Measurements from ENCODE around the gene GATA6.

GATA6 gene

DNA sequence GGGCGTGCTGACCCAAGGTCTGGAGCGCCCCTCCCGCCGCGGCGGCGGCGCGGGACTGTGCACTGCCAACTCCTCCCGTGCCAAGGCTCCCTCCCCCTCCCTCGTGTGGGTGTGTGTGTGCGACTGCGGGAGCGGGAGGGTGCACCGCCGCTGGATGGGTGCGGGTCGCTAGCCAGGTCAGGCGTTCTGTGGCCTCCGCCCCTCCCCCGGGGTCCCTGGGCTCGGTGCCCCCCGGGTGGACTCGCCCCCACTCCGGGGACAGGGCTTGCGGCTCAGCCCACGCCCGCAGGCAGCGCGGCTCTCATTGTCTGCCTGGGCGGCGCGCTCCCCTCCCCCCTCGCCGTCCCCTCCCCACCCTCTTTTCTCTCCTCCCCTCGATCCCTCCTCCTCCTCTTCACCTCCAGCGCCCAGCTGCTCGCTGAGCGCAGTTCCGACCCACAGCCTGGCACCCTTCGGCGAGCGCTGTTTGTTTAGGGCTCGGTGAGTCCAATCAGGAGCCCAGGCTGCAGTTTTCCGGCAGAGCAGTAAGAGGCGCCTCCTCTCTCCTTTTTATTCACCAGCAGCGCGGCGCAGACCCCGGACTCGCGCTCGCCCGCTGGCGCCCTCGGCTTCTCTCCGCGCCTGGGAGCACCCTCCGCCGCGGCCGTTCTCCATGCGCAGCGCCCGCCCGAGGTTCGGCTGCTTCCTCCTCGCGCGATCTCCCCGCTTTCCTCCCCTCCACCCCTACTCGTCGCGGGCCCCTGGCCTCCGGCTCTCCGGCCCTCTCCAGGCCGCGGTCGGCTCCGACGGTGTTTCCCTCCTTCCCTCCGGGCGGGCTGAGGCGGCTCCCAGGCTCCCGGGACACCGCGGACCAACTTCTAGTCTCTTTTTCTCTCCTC, at the start of gene GATA6:
Gene GATA6 (plus strand): TSS at position 579 of the 878 bp plus-strand sequence. CDS start 1,556 bp downstream, outside the sequence.
- DNase-seq, result peak; percentile 89

DNA sequence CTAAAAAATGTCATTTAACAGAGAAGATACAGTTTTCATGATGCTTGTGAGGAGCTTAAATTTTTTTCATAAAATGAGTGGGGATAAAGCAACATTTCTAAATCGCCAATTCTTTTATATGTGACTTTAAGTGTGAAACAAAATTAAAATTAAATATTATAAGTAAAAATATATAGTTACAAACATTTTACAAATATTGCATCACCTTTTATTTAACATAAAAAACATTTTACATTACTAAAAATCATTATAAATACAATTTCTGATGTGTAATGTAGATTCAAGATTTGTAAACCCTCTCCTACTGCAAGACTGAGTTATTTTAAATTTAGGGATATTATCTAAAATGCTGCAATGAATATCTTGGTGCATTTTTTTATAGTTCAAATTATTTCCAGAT, 44.4 kb upstream of the GATA6 start:
- DNase-seq, result no peak

DNA sequence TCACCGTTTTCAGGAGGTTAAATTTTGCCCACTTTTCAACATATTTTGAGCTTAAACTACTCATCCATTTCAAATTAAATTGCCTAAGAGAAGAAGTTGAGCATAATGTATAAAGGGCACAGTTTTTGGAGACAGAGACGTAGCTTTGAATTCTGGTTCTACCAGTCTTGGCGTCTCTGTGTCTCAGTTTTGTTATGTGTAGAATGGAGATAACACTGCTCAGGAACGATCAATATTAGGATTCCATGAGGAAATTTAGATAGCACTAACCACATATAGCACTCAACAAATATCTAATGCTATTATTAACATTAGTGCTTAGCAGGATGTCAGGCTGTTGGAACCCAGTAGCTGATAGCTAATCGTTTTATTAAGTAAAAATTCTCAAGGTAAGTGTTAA, 40.4 kb upstream of the GATA6 start:
- no peak for DNase-seq

DNA sequence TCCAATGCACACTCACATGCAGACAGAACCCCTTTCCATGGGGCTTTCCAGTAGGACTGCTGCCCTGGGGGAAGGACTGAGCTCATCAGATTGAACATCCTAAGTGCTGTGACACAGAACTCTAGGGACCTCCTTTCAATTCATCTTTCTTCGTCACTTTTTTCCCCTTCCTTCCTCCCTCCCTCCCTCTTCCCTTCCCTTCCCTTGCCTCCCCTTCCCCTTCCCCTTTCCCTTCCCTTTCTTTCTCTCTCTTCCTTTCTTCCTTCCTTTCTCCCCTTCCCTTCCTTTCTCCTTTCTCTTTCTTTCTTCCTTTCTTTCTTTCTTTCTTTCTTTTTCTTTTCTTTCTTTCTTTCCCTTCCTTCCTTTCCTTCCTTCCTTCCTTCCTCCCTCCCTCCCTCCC, 39.6 kb upstream of the GATA6 start:
- DNase-seq, result no peak

DNA sequence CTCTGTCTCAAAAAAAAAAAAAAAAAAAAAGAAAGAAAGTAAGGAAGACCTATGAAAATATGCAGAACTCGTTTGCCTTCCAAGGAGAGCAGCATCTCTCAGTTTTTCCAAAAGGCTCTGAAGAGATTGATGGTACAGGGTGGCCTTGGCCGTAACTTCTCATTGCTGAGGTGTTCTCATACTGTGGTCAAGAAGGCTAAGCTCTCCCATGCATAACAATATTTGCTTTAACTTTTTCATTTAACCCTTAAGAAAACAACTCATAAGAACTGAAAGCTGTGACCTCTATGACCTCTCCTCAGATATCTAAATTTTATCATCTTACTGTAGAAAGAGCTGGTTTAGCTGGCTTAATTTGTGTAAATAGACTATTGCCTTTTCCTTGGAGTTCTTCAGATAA, 37.1 kb upstream of the GATA6 start:
- no peak for DNase-seq

DNA sequence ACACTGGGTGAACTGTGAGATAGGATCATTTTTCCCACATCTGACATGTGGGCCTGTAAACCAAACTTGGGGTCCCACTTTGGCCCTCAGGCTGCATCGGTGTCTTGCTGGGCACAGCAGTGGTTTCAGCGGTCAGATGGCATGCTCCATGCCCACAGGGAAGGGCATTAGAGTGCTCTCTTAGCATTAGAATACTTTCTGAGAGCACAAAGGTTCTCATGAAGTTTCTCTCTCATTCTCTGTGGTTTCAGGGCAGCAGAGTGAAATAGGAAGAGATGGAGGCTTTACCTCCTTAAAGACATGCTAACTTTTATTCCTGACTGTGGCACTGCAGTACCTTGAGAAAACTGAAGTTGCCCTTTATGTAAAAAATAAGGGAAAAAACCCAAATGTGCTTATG, 36.6 kb upstream of the GATA6 start:
- DNase-seq, result no peak

DNA sequence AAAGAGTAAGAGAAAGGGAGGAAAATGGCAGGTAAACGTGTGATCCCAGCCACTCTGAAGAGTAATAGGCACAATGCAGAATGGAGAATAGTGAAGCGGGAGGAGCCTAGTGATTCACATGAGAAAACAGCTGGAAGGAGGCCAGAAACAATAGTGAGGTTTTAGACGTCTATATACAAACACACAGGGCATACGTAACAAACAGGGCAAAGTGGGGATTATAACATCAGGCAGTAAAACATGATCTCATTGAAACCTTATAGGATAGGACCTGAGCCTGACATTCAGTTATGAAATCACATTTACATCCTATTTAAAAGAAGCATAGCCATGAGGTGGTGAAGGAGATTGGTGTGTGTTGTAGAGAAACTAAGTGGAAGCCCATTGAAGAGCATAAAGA, 33.0 kb upstream of the GATA6 start:
- DNase-seq, result peak; percentile 1

DNA sequence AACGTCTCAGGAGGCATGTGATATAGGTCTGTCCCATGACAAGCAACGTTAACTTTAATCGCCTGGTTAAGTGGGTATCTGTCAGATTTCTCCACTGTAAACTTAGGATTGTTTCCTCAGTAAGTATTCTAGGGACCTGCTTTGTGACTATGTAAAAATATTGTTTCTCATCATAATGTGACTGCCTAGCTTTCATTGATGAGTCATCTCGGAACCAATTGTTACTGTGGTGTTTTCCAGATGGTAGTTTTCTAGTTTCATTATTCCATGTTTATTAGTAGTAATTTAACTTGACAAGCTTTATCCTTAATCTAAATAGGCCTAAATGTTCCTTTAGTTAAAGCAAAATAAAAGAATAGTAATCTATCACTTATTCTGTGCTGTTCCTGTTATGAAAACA, 28.2 kb upstream of the GATA6 start:
- DNase-seq, result no peak

DNA sequence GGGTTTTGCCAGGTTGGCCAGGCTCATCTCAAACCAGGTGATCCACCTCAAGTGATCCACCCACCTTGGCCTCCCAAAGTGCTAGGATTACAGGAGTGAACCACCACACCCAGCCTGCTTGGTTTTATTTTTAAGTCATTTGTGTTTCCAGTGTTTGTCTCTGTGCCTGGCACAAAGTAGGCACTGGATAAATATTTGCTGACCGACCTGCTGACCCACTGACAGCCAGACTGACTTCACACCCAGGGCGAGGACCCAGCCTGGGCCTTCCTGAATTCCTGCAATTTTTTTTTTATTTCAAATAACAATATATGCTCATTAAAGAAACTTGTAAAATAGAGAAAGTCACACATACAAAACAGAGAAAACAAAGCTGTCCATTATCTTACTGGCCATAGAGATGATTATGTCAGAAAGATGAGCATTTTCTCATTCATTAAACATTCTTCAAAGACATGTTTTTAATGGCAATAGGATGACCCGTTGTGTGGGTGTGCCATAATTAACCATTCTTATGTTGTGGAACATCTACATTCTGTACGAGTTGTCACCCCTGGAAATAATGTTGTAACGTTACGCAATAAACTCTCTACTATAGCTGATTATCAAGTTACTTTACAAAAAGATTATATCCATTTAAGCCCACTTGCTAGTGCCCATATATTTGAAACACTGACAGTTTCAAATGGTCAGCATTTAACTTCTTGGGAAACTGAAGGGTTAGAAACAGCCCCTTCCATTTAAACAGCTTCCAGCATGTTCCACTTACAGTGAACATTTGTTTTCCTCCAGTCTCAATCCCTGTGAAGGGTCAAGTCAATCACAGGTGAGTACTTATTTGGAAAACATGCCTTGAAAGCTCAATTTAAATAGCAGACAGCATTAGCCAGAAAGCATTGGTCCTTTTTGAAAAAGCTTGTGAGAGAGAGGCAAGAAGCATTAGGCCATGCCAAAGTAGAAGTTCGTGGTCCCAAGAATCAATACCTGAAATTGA, 25.7 kb upstream of the GATA6 start:
- DNase-seq, result no peak

DNA sequence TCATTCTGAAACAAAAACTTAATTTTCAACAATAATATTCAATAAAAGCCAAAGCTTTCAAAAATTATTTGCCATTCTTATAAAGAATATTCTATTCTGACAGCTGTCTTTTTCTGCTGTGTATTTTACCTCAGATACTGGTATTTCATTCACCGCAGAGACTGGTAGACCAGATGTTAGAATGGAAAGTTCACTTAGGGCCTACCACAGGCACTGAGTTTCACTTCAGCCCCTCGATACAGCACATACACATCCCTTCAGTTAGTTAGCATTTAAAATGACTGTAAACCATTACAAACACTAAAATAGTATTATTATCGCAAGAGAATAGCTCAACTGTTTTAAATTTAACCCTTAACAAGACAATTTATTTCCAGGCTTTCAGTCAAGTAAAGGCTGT, 24.2 kb upstream of the GATA6 start:
- DNase-seq, result no peak

DNA sequence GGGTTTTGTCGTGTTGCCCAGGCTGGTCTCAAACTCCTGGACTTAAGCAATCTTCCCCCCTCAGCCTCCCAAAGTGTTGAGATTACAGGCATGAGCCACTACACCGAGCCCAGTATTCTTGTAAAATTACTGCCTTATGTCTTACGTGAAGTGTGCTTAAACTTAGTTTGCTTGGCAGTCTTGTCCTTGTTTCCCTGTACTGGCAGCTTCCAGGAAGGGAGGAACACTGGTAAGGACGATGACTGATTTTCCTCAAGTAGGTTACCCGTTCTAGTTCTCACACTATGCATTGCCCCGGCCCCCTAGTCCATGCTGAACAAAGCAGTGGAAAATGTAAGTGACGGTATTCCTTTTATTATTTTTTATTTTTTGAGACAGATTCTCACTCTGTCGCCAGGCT, 19.7 kb upstream of the GATA6 start:
- DNase-seq, result no peak

DNA sequence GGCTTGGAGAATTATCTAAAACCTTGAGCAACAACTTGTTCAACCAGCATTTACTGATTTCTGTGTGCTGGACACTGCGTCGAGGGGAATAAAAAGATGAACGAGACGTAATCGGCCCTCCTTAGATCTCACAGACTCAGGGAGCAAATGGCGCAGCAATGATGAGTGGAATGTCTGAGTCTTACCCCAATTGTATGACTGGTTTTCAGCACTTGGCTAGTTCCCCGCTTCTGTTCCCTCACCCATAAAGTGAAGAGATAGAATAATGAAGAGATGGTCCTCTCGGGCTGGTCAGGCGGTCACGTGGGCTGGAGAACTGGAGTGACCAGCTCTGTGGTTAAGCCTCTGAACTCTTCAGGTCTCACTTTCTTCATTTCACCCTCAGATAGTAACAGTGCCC, 17.3 kb upstream of the GATA6 start:
- DNase-seq, result no peak

DNA sequence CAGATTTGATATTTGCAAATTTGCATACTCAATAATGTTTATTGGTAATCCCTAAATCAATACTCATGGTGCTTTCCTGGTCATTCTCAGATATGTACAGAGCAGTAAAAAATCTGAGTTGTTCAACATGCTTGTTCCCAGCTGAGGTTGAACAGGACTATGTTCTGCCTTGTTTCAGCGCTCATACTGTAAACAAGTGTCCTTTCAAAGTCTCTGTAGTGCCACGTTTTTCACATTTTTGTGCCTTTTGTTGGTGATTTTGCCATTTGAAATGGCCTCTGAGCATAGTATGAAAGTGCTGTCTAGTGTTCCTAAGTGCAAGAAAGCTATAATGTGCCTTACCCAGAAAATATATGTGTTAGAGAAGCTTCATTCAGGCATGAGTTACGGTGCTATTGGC, 16.0 kb upstream of the GATA6 start:
- no peak for DNase-seq

DNA sequence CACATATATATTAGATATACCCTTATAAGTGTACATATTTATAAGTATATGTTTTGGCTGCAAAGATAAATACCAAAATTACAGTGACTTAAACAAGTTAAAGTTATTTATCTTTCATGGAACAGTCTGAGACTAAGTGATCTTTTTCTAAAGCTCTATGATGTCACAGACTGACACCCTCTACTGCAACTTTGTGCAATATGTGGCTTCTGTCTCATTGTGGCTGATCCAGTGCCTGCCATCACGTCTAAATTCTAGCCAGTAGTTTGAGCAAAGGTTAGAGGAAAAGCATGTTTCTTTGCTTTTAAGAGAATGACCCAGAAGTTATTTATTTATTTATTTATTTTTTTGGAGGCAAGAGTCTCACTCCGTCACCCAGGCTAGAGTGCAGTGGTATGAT, 13.8 kb upstream of the GATA6 start:
- no peak for DNase-seq

DNA sequence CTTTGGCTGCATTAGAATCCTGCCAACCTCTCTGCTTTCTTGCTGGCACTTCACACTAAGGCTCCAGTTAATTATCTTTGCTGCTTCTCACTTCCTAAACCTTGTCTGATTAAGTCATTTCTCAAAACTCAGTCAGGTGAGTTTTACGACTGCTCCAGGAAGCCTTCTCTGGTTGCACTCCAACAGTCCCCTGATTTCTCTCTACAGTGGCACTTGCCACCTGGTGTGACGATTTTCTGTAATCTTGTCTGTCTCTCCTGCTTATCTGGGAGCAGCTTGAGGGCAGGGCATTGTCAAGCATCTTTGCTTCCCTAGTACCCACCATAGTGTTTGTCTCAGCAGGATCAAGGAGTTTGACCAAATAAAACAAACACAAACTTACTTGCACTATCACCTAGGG, 10.4 kb upstream of the GATA6 start:
- DNase-seq, result no peak

DNA sequence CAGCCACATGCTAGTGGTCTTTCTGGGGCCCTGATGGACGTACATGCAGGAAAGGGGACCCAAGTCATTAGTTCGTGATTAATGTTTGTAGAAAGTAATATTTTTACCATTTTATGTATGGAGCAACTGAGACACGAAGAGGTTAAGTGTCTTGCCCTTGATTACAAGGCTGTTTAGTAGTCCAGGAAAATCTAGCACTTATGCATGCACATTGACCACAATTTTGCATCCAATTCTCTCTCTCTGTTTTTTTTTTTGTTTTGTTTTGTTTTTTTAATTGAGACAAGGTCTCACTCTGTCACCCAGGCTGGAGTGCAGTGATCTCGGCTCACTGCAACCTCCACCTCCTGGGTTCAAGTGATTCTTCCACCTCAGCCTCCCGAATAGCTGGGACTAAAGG, 8.3 kb upstream of the GATA6 start:
- no peak for DNase-seq

DNA sequence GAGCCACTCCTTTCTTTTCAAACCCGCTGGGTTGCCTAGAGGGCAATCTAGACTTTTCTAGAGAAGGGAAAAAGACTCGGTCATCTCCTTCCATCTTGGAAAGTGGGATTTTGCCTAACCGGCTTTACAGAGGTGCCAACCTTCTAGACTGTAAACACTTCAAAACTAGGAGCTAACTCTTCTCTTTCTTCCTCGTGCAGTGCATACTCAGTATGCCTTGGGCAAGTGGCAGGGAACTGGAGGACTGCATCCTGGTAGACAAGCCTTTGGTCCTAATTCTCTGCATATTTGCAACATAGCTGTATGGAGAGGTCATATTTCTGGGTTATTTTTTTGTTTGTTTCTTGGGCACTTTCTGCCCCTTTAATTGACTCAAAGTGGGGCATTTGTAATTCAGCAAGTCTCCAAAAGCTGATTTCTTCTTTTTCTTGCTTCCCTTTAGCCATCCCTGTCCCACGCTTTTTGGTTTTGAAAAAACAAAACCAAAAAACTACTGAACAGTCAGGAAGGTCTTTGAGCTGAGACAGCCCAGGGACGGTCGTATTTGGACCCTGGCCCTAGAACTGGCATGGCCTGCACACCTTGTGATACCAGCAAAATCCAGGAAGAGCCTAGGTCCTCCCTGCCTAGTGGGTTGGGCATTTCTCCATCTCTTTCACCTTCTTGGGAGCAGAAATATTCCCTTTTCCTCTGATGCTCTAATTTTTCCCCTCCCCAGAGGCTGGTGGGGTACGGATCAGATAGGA, 5.8 kb upstream of the GATA6 start:
- no peak for DNase-seq

DNA sequence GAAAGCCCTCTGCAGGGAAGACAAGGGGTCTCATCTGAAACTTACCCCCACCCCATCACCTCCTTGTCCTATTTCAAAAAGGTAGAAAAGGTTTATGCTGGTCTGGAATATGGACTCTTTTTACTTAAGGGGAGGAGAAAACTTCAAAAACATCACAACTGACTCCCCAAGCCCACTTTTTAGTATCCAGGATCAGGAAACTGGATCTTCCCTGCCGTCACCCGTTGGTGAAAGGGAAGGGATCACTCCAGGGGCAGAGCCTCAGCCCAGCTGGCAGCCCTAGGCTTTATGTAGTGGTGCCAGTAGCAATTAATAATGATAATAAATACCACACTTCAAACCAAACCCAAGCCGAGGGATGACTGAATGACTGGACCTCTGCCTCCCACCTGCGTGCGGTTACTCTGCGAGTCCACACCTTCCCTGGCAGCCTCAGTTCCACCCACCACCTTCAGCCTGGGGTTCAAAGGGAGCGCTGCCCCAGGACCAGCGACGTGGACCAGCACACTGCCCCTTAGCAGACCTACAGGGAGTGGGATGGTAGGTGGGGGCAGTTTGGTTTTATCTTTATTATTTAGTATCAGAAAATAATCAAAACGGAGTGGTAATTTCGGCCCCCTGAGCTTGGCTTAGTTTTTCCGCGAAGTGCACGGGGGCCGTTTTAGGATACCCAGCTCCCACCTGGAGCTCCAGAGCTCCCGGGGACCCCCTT, 4.9 kb upstream of the GATA6 start:
- DNase-seq, result no peak

DNA sequence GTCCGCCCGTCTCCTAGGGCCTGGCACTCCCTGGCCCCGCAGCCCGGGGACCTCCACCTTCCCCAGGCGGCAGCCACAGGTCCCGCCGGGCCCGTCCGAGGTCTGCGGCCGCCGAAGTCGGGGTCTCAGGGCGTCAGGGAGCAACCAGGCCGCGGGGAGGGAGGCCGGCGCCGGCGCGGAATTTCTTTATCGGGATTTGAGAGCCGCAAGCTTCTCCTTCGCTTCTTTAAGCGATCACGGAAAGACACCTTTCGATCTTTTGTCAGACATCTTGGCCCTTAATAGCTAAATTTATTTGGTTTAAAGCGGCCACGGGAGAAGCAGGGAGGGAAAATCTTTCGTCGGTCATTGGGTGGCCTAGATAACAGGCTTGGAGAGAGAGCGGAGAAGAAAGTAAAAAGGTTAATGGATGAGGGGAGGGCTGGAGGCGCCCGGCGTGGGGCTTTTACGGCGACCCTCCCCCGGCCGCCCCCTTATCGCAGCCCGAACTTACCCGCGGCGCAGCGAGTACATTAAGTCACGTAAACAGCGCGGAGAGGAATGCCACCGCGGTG, 4.3 kb upstream of the GATA6 start:
- DNase-seq, result no peak

DNA sequence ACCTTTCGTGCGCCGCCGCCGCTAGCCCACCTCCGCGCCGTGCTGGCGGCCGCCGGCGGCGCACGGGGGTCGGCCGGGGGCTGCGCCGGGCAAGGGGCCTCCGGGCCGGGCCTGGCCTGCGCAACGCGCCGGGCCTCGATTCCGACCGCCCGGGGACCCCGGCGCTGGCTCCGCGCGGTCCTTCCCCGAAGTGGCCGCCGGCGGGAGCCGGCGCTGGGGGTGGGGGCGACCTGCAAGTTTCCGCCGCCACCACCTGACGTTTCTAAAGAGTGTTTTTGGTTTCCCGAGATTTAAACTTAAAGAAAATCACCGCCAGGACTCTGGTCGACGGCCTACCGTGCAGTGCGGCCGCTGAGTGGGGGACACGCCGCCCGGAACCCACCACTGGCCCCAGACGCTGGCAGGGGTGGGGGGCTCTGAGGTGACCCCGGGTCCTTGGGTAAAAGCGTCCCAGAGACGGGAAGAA, 3.8 kb upstream of the GATA6 start:
- DNase-seq, result no peak

DNA sequence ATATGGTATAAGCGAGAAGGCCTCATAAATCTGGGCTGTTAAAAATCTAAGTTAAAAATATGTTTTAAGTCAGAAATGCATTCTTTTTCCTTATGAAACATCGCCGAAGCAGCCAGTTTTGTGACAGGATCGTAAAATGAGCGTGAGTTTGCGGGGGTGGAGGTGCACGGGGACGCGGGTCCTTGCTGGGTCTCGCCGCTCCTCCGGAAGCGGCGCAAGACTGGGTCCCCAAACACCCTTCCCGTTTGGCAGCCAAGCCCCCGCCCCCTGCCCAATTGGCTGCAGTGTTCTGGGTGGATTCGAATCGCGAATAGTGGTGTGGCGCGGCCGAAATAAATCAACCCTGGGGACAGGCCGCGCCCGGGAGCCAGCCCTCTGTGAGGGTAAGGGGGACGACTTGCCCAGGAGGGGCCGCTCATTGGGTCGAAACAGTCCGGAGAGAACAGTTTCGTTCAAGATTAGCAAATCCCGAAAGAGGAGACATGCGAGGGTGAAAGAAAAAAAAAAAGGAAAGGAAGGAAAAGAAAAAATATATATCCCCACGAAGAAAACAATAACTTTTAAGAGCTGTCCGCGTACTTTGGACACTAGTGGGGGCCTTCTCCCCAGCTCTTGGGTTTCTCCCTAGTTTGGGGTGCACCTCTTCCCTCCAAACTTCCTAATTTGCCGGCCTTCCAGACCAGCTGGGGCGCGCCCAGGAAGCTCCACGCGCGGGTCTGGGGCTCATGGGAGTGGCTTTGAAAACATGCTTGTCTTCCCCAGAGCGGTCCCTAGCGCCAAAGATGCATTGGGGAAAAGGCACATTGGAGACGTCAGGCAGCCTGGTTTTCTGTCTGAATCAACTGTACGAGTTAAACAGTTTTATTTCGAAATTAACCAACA, 3.1 kb upstream of the GATA6 start:
- no peak for DNase-seq

Measured in fibroblast of skin of right biceps (primary cell).